GM10266 (cell line): Measurements from ENCODE around the gene TMEM174.

ENCODE experiments used
- DNase-seq: peaks from one replicate; pipeline ENCODE4 v3.0.0; 2012; ENCODE audit errors: extremely low spot score
- CTCF ChIP-seq: IDR thresholded peaks from 2 replicates; pipeline ENCODE4 v1.5.1; 2012; ENCODE audit warnings: mild to moderate bottlenecking, low read depth; ENCODE audit not compliant: control insufficient read depth, insufficient read depth; ENCODE audit errors: missing control alignments

Gene TMEM174

GRCh38 chr5:73152411-73153388 lies 20.3 kb upstream of the TMEM174 start:
- DNase-seq, result no peak
- no peak for TF ChIP-seq CTCF

GRCh38 chr5:73153513-73153912 lies 19.5 kb upstream of the TMEM174 start:
- no peak for TF ChIP-seq CTCF
- DNase-seq, result no peak

GRCh38 chr5:73154208-73155006 lies 18.6 kb upstream of the TMEM174 start:
- TF ChIP-seq CTCF, result no peak
- no peak for DNase-seq

- DNase-seq, result no peak
- no peak for TF ChIP-seq CTCF
Observed at GRCh38 chr5:73155271-73156222, 17.4 kb upstream of the TMEM174 start.

GRCh38 chr5:73157414-73158303 lies 15.3 kb upstream of the TMEM174 start:
- no peak for TF ChIP-seq CTCF
- DNase-seq, result no peak

- DNase-seq, result no peak
- no peak for TF ChIP-seq CTCF
Observed at GRCh38 chr5:73158313-73158712, 14.7 kb upstream of the TMEM174 start.
